Measurements from ENCODE around the gene SKIL. TPM values are rescaled to one million over a fixed set of nuclear protein-coding genes. Genes with fewer than 3 reads are reported as not detected.

The SKIL gene
- total RNA-seq, 1 donor from 2014 or later = 35.7 TPM

DNA sequence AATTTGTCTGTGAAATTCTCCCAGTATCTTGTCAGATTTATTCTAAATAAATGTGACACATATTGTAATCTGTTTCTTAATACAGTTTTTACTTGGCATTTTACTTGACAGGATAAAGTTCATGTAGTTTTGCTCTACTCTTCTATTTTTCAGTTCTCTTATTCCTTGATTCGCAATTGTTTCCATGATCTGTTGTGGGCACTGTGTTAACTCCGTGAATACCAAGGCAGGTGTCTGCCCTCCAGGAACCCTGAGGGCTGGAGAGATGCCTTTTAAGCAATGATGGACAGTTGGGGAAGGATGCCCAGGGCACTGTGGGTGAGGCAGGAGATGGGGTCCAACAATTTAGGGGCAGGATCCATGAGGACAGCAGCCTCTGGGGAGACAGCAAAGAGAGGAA lies 64.2 kb downstream of the SKIL start:
- Mint-ChIP-seq H3K27ac (no peak overlapping the region), H3K9me3 (peaks cover 6% of the 10 kb centered on the region), H3K27me3 (peaks cover 25% of the 10 kb centered on the region), H3K4me3 (peak overlapping the region; percentile 86), H3K4me1 (ENCODE audit: unreplicated experiment) (peaks cover 45% of the 10 kb centered on the region), H3K36me3 (peaks cover 12% of the 10 kb centered on the region)
- DNase-seq (ENCODE audit: extremely low spot score, unreplicated experiment) = no peak
- TF ChIP-seq, protein P1, sequence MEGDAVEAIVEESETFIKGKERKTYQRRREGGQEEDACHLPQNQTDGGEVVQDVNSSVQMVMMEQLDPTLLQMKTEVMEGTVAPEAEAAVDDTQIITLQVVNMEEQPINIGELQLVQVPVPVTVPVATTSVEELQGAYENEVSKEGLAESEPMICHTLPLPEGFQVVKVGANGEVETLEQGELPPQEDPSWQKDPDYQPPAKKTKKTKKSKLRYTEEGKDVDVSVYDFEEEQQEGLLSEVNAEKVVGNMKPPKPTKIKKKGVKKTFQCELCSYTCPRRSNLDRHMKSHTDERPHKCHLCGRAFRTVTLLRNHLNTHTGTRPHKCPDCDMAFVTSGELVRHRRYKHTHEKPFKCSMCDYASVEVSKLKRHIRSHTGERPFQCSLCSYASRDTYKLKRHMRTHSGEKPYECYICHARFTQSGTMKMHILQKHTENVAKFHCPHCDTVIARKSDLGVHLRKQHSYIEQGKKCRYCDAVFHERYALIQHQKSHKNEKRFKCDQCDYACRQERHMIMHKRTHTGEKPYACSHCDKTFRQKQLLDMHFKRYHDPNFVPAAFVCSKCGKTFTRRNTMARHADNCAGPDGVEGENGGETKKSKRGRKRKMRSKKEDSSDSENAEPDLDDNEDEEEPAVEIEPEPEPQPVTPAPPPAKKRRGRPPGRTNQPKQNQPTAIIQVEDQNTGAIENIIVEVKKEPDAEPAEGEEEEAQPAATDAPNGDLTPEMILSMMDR (conservative IDR thresholded peaks at IDR 0.05) = no peak

DNA sequence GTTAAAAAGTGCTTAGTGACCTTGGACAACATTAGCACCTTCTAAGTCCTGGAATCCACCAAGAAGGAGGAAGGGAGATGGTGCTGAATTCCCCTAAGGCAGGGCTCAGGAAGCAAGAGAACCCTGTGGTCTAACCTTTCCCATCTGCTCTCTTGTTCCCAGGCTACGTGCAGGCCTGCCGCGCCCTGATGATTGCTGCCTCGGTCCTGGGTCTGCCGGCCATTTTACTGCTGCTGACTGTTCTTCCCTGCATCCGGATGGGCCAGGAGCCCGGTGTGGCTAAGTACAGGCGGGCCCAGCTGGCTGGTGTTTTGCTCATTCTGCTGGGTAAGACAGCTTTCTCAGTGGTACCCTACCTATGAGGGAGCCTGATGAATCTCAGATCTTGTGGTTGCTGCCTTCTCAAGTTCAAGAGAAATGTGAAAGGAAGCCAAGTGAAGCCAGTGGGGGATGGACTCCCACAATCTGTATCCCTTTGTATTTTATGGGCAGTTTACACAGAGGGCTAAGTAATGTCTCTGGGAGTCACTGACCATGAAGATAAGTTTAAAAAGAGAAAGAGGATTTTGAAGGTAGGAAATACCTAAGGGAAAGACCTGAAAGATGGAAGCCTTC lies 65.6 kb downstream of the SKIL start:
- peaks cover 12% of the 10 kb centered on the region for H3K36me3 Mint-ChIP-seq
- H3K27ac Mint-ChIP-seq = no peak overlapping the region
- no peaks in the 10 kb centered on the region for H3K9me3 Mint-ChIP-seq
- no peak overlapping the region for H3K4me3 Mint-ChIP-seq
- no peak for DNase-seq (ENCODE audit: extremely low spot score, unreplicated experiment)
- TF ChIP-seq, protein P1 (conservative IDR thresholded peaks at IDR 0.05) = no peak
- peaks cover 39% of the 10 kb centered on the region for H3K4me1 Mint-ChIP-seq (ENCODE audit: unreplicated experiment)
- H3K27me3 Mint-ChIP-seq = peaks cover 14% of the 10 kb centered on the region

DNA sequence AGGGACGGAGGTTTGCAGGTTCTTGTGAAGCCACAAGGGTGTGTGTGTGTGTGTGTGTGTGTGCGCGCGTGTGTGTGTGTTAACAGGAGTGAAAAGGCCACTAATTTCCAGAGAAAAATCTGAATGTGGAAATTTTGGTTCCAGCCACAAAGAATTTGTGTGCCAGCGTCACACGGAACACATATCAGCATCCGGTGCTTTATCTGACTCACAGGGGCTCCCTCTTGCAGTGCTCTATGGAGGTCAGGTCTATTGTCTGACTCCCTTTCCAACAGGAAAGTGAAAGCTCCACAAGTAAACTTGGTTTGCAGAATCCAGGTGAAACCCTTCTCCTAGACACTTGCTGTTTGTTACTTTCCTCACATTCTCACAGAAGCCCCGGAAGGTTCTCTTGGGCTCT lies 67.4 kb downstream of the SKIL start:
- Mint-ChIP-seq H3K27ac (no peak overlapping the region), H3K36me3 (peaks cover 12% of the 10 kb centered on the region), H3K27me3 (peaks cover 11% of the 10 kb centered on the region), H3K4me3 (no peak overlapping the region), H3K9me3 (no peaks in the 10 kb centered on the region), H3K4me1 (ENCODE audit: unreplicated experiment) (peaks cover 49% of the 10 kb centered on the region)
- no peak for DNase-seq (ENCODE audit: extremely low spot score, unreplicated experiment)
- TF ChIP-seq, protein P1 (conservative IDR thresholded peaks at IDR 0.05) = no peak

DNA sequence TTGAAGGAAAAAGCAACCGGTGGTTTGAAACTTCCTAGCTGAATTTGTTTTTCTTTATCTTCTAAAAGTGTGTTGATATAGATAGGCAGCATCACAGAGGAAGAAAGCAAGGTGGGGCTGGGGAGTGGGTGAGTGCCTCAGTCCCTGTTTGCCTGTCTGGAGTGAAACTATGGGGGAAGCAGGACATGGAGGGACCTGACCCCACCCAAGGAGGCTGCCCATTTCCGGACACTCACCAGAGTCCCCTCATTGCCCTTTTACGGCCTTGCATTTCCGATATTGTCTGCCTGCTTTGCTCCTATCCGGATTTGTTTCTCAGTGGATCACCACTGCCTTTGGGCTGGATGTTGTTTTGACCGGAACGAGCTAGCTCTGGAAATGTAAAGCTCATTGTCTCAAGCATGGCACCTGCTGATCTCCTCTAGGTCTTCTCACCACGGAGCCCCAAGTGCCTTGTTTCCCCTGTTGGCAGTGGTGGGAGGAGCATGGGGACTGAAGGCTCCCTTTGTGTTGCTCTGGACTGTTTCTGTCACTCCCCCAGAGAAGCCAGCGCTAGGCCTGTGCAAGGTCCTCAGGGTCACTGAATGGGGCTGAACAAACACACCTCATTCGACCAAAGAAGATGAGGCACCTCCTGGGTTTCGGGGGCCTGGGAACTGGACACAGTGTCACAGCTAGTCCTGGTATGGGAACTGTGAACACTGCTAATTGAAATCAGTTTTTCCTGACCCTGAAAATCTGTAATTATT lies 68.2 kb downstream of the SKIL start:
- peaks cover 47% of the 10 kb centered on the region for H3K4me1 Mint-ChIP-seq (ENCODE audit: unreplicated experiment)
- H3K27me3 Mint-ChIP-seq = peaks cover 5% of the 10 kb centered on the region
- no peaks in the 10 kb centered on the region for H3K9me3 Mint-ChIP-seq
- no peak overlapping the region for H3K4me3 Mint-ChIP-seq
- DNase-seq (ENCODE audit: extremely low spot score, unreplicated experiment) = no peak
- TF ChIP-seq, protein P1 (conservative IDR thresholded peaks at IDR 0.05) = peak; percentile 25
- H3K36me3 Mint-ChIP-seq = peaks cover 7% of the 10 kb centered on the region
- H3K27ac Mint-ChIP-seq = peak overlapping the region; percentile 43

DNA sequence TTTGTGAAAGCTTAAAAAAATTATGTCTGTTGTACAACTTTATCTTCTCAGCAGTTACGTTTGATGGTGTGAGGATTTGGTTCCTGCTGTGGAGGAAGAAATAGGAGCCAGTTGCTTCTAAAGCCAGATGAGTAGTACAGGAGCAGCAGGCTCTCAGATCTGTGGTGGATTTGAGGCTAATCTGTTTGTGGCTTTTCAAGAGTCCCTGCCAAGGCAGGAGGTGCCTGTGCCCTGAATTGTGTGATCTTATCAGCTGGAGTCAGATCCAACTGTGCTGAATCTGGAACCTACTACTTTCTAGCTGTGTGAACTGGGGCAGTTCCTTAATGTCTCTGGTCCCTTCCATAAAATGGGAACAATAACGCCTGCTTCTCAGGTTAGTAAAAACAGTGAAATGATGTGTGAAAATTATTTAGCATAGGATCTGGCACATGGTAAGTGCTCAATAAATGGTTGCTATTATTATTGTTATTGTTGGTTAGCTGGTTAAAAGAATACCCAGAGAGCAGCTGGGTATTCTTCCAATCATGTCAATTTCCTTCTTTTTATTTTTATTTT lies 68.8 kb downstream of the SKIL start:
- H3K27ac Mint-ChIP-seq = peak overlapping the region; percentile 43
- no peak for DNase-seq (ENCODE audit: extremely low spot score, unreplicated experiment)
- peaks cover 45% of the 10 kb centered on the region for H3K4me1 Mint-ChIP-seq (ENCODE audit: unreplicated experiment)
- peaks cover 3% of the 10 kb centered on the region for H3K27me3 Mint-ChIP-seq
- H3K9me3 Mint-ChIP-seq = no peaks in the 10 kb centered on the region
- TF ChIP-seq, protein P1 (conservative IDR thresholded peaks at IDR 0.05) = no peak
- no peak overlapping the region for H3K4me3 Mint-ChIP-seq
- peaks cover 7% of the 10 kb centered on the region for H3K36me3 Mint-ChIP-seq

All from type B pancreatic cell (in vitro differentiated cells).